SK-N-MC (cell line): ENCODE measurements around the gene PYY.

Experiments
- EZH2 ChIP-seq: fragments of 200-600 bp; sonication (generic); IDR thresholded peaks from one replicate; pipeline ENCODE4 v1.6.1; 2017; ENCODE audit warnings: antibody characterized with exemption
- POLR2AphosphoS5 ChIP-seq: IDR thresholded peaks from 2 replicates; pipeline ENCODE4 v1.6.1; 2012; ENCODE audit warnings: mild to moderate bottlenecking, low read depth, low read length, borderline replicate concordance

DNA sequence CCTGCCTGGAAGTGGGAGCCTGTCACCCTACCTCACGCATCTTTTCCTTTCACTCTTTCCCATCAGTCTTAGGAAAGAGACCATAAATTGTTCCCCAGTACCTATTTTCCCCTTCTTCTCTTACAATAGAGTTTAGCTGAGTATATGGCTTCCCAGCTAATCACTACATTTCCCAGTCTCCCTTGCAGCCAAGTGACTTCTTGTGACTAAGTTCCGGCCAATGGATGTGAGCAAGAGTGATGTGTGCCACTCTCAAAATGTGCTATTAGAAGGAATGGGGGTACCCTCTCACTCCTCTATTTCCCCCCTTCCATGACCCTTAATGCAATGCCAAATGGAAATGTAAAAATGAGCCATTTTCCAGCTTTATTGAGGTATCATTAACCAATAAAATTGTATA, 8.2 kb upstream of the PYY start:
- TF ChIP-seq POLR2AphosphoS5 (no peak), EZH2 (no peak)
